GM12891 (cell line): ENCODE measurements around the gene PRSS50.

Source experiments
- DNase-seq: peaks from one replicate; pipeline ENCODE4 v3.0.0; 2011; ENCODE audit warnings: low spot score; ENCODE audit not compliant: insufficient read length
- FAIRE-seq: peaks from 2 replicates; lab custom pipeline; 2011; peaks lifted over from hg19 to GRCh38; lab: Jason Lieb, UNC
- PAX5 ChIP-seq: IDR thresholded peaks from 2 replicates; pipeline ENCODE4 v1.6.1; 2011; ENCODE audit warnings: low read length, moderate library complexity, mild to moderate bottlenecking; ENCODE audit not compliant: insufficient read depth, severe bottlenecking
- POLR2A ChIP-seq: IDR thresholded peaks from 2 replicates; pipeline ENCODE4 v1.6.1; 2011; ENCODE audit warnings: low read depth, low read length, control low read depth
- POLR2AphosphoS5 ChIP-seq: IDR thresholded peaks from 2 replicates; pipeline ENCODE4 v1.6.1; 2011; ENCODE audit warnings: low read depth, low read length, control low read depth
- POU2F2 ChIP-seq: IDR thresholded peaks from 2 replicates; pipeline ENCODE4 v1.6.1; 2011; ENCODE audit warnings: low read depth, mild to moderate bottlenecking, control low read depth, low read length, moderate library complexity
- SPI1 ChIP-seq: IDR thresholded peaks from 2 replicates; pipeline ENCODE4 v1.6.1; 2011; ENCODE audit warnings: low read depth, low read length, control low read depth
- TAF1 ChIP-seq: IDR thresholded peaks from 2 replicates; pipeline ENCODE4 v1.6.1; 2011; ENCODE audit warnings: low read depth, low read length, control low read depth

The PRSS50 gene

DNA sequence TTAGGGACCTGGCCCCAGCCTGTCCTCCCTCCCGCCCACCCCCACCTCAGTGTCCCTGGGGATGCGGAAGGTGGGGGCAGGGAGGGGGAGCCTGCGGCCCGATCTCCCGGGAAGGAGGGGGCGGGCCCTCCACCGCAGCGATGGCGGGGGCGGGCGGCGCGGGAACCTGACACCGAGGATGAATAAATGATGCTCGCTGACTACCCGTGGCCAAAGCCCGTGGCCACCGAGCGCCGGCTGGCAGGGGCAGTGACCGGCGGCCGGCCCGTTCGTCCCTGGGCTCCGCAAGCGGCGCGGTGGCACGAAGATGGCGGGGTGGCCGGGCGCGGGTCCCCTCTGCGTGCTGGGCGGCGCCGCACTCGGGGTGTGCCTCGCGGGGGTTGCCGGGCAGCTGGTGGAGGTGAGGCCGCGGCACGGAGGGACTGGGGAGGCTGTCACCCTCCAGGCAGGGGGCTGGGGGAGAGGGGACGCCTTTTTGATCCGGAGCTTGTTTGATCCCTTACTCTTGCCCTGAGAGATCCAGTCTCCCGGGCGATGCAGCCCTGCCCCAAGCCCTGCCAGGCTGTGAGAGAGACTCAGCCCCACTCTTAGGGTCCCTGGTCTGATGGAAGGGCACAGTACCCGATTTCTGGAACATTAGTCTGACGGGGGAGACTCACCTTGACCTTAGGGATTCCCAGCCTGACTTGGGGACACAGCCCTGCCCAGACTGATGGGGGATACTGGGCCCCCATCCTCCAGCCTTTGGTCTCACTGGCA, 16.3 kb downstream of the PRSS50 start, which contains the start of gene TMIE:
Gene TMIE (plus strand): TSS at position 212 of the 759 bp plus-strand sequence. CDS start 96 bp downstream, at position 308.
- TF ChIP-seq PAX5: no peak
- no peak for TF ChIP-seq POLR2AphosphoS5
- no peak for TF ChIP-seq POU2F2
- no peak for TF ChIP-seq TAF1
- TF ChIP-seq POLR2A: no peak
- no peak for TF ChIP-seq SPI1
- DNase-seq: no peak
- no peak for FAIRE-seq

DNA sequence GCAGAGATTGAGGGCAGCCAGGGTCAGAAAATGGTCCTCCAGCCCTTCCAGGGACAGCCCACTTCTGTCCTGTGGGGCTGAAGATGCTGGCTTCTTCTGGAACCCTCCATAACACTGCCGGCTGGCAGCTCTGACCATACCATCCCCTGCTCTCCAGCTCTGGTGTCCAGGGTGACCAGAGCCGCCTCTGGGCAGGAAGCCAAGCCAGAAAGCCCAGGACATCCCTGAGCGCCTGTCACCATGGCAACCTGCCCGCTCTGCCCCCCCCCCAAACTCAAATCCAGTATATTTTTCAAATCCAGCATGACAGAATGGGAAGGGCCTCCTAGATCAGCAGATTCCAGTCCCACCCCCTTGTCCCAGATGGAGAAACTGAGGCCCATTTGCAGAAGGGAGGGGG, 16.9 kb downstream of the PRSS50 start:
- FAIRE-seq (no peak), DNase-seq (no peak)
- TF ChIP-seq POLR2AphosphoS5 (no peak), TAF1 (no peak), SPI1 (no peak), PAX5 (no peak), POU2F2 (no peak), POLR2A (no peak)

DNA sequence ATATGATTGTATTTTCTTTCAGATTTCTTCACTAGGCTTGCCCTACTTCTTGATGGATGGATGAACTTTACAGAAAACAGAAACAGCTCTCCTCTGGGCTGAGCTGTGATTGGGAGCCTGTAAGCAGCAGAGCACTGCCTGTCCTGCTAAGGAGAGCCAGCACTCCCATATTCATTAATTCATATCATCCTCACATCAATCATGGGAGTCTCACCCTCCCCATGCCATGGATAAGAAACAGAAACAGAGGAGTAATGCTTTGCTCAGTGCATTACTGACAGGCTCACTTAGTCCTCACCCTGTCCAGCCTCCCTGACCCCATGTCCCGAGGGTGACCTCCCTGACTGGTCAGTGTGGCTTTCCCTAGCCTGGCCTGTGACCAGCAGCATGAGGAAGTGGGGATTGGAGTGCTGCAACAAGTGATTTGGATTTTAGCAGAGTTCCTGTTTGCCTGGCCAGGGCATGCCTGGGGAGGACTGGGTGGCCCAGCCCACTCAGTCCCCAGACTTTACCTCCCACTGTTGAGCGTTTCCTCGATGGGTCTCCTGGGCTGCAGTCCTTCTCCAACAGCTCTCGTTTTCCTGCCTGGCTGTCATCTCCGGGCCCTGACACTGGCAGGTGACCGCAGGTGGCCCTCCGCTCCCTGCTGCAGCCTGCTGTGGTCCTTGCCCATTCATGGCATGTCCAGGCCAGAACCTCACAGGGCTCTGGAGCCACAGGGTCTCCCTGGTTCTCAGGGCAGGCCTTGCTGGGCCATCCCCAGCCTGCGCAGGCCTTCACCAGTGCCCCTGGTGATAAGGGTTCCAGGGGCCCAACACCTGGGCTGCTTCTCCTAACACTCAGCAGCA, 17.8 kb downstream of the PRSS50 start:
- no peak for DNase-seq
- TF ChIP-seq TAF1: no peak
- TF ChIP-seq PAX5: no peak
- no peak for TF ChIP-seq POLR2A
- TF ChIP-seq SPI1: no peak
- no peak for TF ChIP-seq POLR2AphosphoS5
- no peak for TF ChIP-seq POU2F2
- no peak for FAIRE-seq

DNA sequence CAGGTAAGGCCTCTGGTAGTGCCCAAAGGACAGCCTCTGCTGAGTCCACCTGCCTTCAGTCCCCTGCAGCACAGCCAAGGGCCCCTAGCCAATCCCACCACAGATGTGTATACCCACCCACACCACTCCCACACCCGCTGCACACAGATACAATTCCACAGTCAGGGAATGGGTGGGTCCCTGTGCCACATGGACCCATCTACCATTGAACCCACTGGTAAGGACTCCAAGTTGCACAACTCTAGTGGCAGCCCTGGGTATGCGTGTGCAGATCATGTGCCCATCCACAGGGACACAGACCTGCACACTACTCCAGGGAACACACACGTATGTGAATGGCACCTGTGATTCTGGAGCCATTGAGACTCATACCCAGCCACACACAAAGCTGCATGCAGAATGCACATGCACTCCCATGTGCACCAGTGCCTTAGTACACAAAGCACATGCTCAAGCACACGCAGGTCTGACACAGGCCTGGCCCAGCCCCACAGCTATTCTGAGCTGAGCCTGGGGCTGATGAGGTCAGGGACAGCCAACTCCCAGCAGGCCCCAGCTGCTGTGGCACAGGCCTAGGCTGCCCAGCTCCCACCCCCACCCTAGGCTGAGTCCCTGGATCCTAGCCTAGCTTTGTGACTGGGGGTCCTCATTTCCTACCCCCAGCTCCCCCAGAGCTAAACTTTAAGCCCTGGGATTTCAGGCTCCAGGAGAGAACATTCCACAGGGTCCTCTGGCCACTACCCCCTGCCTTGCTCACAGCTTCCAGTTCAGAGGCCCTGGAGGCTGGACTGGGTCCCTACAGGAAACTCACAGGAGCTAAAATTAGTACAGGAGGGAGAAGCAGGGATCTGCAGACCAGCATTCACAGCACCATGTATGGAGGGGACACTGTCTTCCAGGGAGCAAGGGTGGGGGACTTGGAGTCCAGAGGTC, 21.4 kb downstream of the PRSS50 start:
- DNase-seq (no peak), FAIRE-seq (no peak)
- no peak for TF ChIP-seq POLR2A

DNA sequence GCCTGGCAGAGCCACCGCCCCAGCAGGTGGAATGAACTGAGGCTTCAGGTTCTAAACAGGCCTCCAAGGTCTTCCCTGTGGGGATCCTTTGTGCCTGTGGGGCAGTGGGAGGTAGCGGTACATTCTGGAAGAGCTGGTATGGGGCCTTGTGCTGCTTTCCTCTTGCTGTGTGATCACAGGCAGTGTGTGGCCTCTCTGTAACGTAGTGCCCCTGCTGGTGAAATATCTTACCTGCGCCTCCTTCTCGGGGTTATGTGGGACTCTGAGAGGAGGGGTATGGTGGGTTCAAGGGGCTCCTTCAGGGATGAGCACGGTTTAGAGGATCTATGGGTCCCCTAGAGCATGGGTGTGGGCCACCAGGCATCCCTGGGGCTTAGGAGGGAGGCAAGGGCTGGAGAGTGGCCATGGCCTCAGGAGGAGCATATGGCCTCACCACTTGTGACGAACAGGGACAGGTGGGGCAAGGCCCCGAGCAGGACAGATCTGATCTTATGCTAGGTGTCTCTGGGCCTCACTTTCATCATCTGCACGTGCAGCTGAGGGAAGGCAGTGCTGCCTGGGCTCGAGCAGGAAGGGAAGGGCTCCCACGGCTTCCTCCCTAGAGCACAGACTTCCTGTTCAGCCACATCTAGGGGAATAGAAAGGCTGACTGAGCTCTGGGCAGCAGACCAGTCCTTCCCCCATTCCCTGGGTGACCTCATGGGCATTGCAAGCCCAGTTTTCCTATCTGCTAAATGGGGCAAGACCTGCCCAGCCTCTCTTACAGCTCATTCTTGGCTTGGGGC, 22.3 kb downstream of the PRSS50 start:
- no peak for DNase-seq
- TF ChIP-seq SPI1 (no peak), PAX5 (no peak), POU2F2 (no peak), POLR2A (no peak), POLR2AphosphoS5 (no peak), TAF1 (no peak)

DNA sequence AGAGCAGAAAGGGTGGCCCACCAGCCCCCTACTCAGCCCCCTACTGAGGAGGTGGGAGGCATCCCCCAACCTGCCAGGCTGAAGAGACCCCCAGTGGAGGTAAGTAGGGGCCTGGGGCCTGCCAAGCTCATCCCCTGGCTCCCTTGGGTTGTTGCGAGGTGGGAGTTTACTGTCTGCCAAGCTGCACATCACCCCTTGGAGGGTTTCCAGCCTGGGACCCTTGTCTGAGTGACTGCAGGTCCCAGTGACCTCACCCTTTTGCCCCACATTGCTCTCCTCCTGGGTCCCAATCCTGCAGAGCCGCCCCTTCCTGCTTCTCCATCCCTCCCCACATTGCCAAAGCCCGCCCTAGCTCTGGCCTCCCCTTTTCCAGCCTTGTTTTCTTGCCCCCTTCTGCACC, 23.1 kb downstream of the PRSS50 start:
- no peak for FAIRE-seq
- no peak for TF ChIP-seq TAF1
- no peak for TF ChIP-seq POLR2A
- TF ChIP-seq PAX5: no peak
- TF ChIP-seq SPI1: no peak
- no peak for TF ChIP-seq POLR2AphosphoS5
- no peak for TF ChIP-seq POU2F2
- no peak for DNase-seq

More for the DNA sequence above, 22.3 kb downstream of the PRSS50 start:
- FAIRE-seq: peak; percentile 43

DNA sequence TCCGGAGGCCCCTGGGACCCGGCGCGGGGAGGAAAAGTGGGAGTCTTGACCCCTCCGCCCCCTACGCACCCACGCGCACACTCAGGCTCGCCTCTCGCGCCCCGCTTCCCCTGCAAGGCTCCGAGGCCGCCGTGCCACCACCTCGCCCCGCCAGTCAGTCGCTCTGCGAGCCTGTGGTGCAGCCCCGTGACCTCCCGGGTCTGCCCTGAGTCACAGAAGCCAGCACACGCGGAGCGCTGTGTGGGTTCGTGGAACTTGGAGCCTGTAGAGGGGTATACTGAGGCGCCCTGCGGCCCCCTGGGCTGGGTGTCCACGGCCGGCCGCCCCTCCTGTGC, 23.8 kb downstream of the PRSS50 start:
- FAIRE-seq: peak; percentile 5
- TF ChIP-seq POLR2AphosphoS5 (no peak), POU2F2 (no peak), POLR2A (no peak), PAX5 (no peak), SPI1 (no peak), TAF1 (no peak)
- no peak for DNase-seq

DNA sequence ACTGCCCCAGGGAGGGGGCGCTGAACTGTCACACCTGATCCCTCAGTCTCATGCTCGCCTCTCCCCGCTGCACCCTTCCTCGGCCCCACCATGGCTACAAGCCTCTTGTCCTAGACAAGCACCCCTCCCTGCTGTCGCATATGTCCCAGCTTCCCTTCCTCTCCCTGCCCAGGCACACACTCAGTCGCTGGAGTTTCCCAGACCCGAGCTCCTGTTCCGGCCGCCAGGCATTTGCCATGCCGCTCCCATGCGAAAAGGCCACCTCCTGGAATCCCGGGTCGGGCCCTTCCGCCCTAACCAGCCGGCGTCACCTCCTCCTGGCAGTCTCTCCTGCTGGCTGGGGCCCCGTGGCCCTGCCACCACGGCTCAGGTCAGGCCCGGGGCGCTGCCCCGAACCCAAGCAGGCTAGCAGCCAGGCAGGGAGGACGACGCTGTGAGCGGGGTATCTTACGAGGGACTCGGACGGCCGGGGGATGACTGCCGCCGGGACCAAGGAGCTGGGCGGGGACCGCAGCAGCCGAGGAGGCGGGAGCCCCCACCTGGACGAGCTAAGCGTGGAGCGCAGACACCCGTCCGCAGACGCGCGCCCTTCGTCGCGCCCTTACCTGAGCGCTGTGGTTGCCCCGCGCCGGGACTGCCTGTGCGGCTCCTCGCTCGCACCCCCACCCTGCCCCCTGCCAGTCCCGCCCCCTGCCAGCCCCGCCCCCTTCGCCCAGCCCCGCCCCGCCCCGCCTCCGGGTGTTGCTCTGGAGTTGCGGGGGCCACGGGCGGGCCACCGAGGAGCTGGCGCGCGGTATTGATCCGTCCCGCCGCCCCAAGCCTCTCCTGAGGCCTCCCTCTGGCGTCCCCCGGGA, 24.4 kb downstream of the PRSS50 start, which contains the start of gene ALS2CL:
Gene ALS2CL (minus strand): TSS at position 642 of the 854 bp plus-strand sequence. CDS start 4,239 bp downstream, outside the sequence.
- peak; percentile 43 for FAIRE-seq
- peak; percentile 67 for DNase-seq
- TF ChIP-seq POU2F2: no peak
- no peak for TF ChIP-seq POLR2AphosphoS5
- no peak for TF ChIP-seq TAF1
- TF ChIP-seq POLR2A: no peak
